H9 (cell line): ENCODE data around the gene ZSWIM4. TPM values are rescaled to one million over a fixed set of nuclear protein-coding genes. Genes with fewer than 3 reads are reported as not detected.

Experiments used
- DNase-seq: peaks from one replicate; pipeline ENCODE4 v3.0.0-alpha.2; 2017
- H2AFZ ChIP-seq: one replicate; pipeline ENCODE4 v1.6.1; 2013; ENCODE audit warnings: mild to moderate bottlenecking, low read length, control low read depth, moderate library complexity
- H2AK5ac ChIP-seq: 2 replicates; pipeline ENCODE4 v1.6.1; 2013; ENCODE audit warnings: low read length, control low read depth, mixed read lengths; ENCODE audit not compliant: insufficient read length
- H2BK120ac ChIP-seq: one replicate; pipeline ENCODE4 v1.6.1; 2013; ENCODE audit warnings: low read depth, mild to moderate bottlenecking, low read length, control low read depth, inconsistent platforms; ENCODE audit not compliant: poor library complexity, severe bottlenecking
- H2BK12ac ChIP-seq: 2 replicates; pipeline ENCODE4 v1.6.1; 2013; ENCODE audit warnings: low read length, control low read depth, mixed read lengths, low read depth; ENCODE audit not compliant: insufficient read length
- H2BK15ac ChIP-seq: 2 replicates; pipeline ENCODE4 v1.6.1; 2013; ENCODE audit warnings: low read depth, low read length, control low read depth
- H2BK20ac ChIP-seq: one replicate; pipeline ENCODE4 v1.6.1; 2013; ENCODE audit warnings: low read depth, mild to moderate bottlenecking, low read length, control low read depth, inconsistent platforms; ENCODE audit not compliant: poor library complexity, severe bottlenecking
- H2BK5ac ChIP-seq: 2 replicates; pipeline ENCODE4 v1.6.1; 2013; ENCODE audit warnings: low read length, control low read depth, mixed read lengths; ENCODE audit not compliant: insufficient read length
- H3K14ac ChIP-seq: 2 replicates; pipeline ENCODE4 v1.6.1; 2013; ENCODE audit warnings: low read length, control low read depth; ENCODE audit not compliant: insufficient read depth
- H3K18ac ChIP-seq: 2 replicates; pipeline ENCODE4 v1.6.1; 2013; ENCODE audit warnings: low read depth, mild to moderate bottlenecking, mixed read lengths, low read length, control low read depth; ENCODE audit not compliant: insufficient read length
- H3K23ac ChIP-seq: 2 replicates; pipeline ENCODE4 v1.6.1; 2013; ENCODE audit warnings: low read length, control low read depth, mixed read lengths, low read depth; ENCODE audit not compliant: insufficient read length
- H3K23me2 ChIP-seq: 2 replicates; pipeline ENCODE4 v1.6.1; 2013; ENCODE audit warnings: low read depth, mild to moderate bottlenecking, mixed read lengths, low read length, control low read depth; ENCODE audit not compliant: insufficient read length, poor library complexity, severe bottlenecking
- H3K27ac ChIP-seq: 2 replicates; pipeline ENCODE4 v1.5.1; 2013; ENCODE audit warnings: low read length, control low read depth, mixed read lengths, low read depth; ENCODE audit not compliant: insufficient read length
- H3K27me3 ChIP-seq: 2 replicates; pipeline ENCODE4 v1.6.1; 2013; ENCODE audit warnings: low read length, control low read depth, inconsistent platforms; ENCODE audit not compliant: insufficient read depth
- H3K4ac ChIP-seq: 2 replicates; pipeline ENCODE4 v1.6.1; 2013; ENCODE audit warnings: low read depth, mild to moderate bottlenecking, control low read depth, inconsistent platforms, low read length, moderate library complexity
- H3K4me1 ChIP-seq: 2 replicates; pipeline ENCODE4 v1.6.1; 2013; ENCODE audit warnings: low read length, control low read depth, inconsistent platforms; ENCODE audit not compliant: insufficient read depth
- H3K4me2 ChIP-seq: 2 replicates; pipeline ENCODE4 v1.6.1; 2013; ENCODE audit warnings: low read length, control low read depth, mixed read lengths; ENCODE audit not compliant: insufficient read length, insufficient read depth
- H3K56ac ChIP-seq: 2 replicates; pipeline ENCODE4 v1.6.1; 2013; ENCODE audit warnings: low read depth, mild to moderate bottlenecking, mixed read lengths, low read length, control low read depth; ENCODE audit not compliant: insufficient read length
- H3K79me1 ChIP-seq: 2 replicates; pipeline ENCODE4 v1.6.1; 2013; ENCODE audit warnings: low read depth, mild to moderate bottlenecking, moderate library complexity, low read length, control low read depth, inconsistent platforms; ENCODE audit not compliant: insufficient read depth, poor library complexity, severe bottlenecking
- H3K79me2 ChIP-seq: 2 replicates; pipeline ENCODE4 v1.6.1; 2013; ENCODE audit warnings: low read length, control low read depth, inconsistent platforms; ENCODE audit not compliant: insufficient read depth
- H3K9ac ChIP-seq: 2 replicates; pipeline ENCODE4 v1.6.1; 2013; ENCODE audit warnings: low read length, control low read depth, mixed read lengths; ENCODE audit not compliant: insufficient read length; ENCODE audit errors: extremely low read depth
- H3K9me3 ChIP-seq: one replicate; pipeline ENCODE4 v1.6.1; 2013; ENCODE audit warnings: low read depth, low read length, inconsistent platforms; ENCODE audit not compliant: control insufficient read depth
- H3T11ph ChIP-seq: one replicate; pipeline ENCODE4 v1.6.1; 2013; ENCODE audit warnings: mild to moderate bottlenecking, low read length, control low read depth, inconsistent platforms
- H4K20me1 ChIP-seq: one replicate; pipeline ENCODE4 v1.6.1; 2013; ENCODE audit not compliant: control insufficient read depth, insufficient read length, insufficient read depth
- H4K5ac ChIP-seq: 2 replicates; pipeline ENCODE4 v1.6.1; 2013; ENCODE audit warnings: low read depth, mild to moderate bottlenecking, mixed read lengths, low read length, control low read depth; ENCODE audit not compliant: insufficient read length
- H4K8ac ChIP-seq: replicated peaks from 2 replicates; pipeline ENCODE4 v1.6.1; 2013; ENCODE audit warnings: low read length, control low read depth, mixed read lengths, low read depth; ENCODE audit not compliant: insufficient read length
- H4K91ac ChIP-seq: 2 replicates; pipeline ENCODE4 v1.6.1; 2013; ENCODE audit warnings: low read depth, mild to moderate bottlenecking, moderate library complexity, mixed read lengths, low read length, control low read depth; ENCODE audit not compliant: insufficient read length
- H3K27ac Mint-ChIP-seq, 3 experiments: 2 replicates in 2 of 3; 3 replicates in 1 of 3; pipeline ENCODE4 v1.8.0; 2020 to 2021; ENCODE audit warnings: mixed read lengths in 3 of 3, mild to moderate bottlenecking in 1 of 3, moderate library complexity in 1 of 3
- H3K27me3 Mint-ChIP-seq: 2 replicates; pipeline ENCODE4 v1.8.0; 2021; ENCODE audit warnings: low read depth, mild to moderate bottlenecking, moderate library complexity, mixed read lengths
- H3K36me3 Mint-ChIP-seq, 3 experiments: 2 replicates in 2 of 3; 3 replicates in 1 of 3; pipeline ENCODE4 v1.8.0; 2020 to 2021; ENCODE audit warnings: low read depth in 3 of 3, mixed read lengths in 3 of 3; ENCODE audit not compliant: insufficient read depth in 1 of 3
- H3K4me1 Mint-ChIP-seq, 2 experiments: 2 replicates each; pipeline ENCODE4 v1.8.0; 2020; ENCODE audit warnings: mixed read lengths in 2 of 2
- H3K4me3 Mint-ChIP-seq, 2 experiments: 2 replicates in 1 of 2; 3 replicates in 1 of 2; pipeline ENCODE4 v1.8.0; 2020 to 2021; ENCODE audit warnings: mild to moderate bottlenecking in 2 of 2, mixed read lengths in 2 of 2, moderate library complexity in 1 of 2
- H3K9me3 Mint-ChIP-seq, 2 experiments: 2 replicates in 1 of 2; 3 replicates in 1 of 2; pipeline ENCODE4 v1.8.0; 2020; ENCODE audit warnings: mild to moderate bottlenecking in 2 of 2, mixed read lengths in 2 of 2, moderate library complexity in 1 of 2
- WGBS: extraction: QIAGEN DNeasy Blood & Tissue Kit; methylation state at CpG from one replicate; pipeline ENCODE4 v1.1.7; 2013; ENCODE audit warnings: missing lambda C conversion rate, low lambda C conversion rate, mixed read lengths; ENCODE audit not compliant: insufficient read length; ENCODE audit errors: extremely low coverage; 5-methylcytosine and 5-hydroxymethylcytosine counted together
- total RNA-seq: library from RNA; stranded (reverse); gene quantifications from 2 replicates; pipeline ENCODE4 v1.2.1, GENCODE V29; 2021
- TF ChIP-seq, protein P1 (sequence below): fragments of 200-600 bp; sonication (generic); conservative IDR thresholded peaks from 3 replicates; pipeline ENCODE4 v1.8.0; 2021; ENCODE audit warnings: antibody characterized with exemption, mild to moderate bottlenecking

ZSWIM4 gene
- total RNA-seq, 1 experiment from 2014 or later: 50.7 TPM

DNA sequence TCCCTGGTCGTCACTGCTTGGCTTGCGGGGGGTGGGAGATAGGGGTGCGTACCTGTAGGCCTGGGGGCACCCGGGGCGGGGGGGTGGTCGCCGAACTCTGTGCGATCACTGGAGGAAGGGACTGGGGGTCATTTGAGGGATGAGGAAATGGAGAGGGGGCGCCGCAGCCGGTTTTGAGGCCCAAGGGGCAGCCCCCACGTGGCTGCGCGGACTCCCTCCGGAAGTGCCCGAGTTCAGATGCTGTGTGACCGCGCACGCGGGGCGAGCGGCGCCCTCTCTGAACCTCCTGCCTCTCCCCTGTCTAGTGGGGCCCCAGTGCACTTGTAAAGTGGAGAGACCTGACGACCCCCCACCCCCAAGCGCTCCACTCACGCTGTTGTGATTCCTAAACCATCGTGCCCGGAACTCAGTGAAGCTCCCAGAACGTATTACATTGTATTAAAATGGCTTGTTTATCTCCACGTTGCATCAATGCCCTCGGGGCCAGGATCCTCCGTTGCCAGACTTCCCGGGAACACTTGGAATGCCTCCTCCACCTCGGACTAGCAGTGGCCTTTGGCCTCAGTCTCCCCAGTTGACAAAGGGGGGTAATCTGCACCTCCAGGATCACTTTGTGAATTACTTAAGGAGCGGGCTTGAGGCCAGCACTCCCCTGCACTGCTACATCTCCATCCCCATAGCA is 78.7 kb downstream of the ZSWIM4 start:
- Histone ChIP-seq H2AFZ (no peak overlapping the region), H2AK5ac (no peak overlapping the region), H2BK15ac (no peak overlapping the region), H3K79me2 (no peaks in the 10 kb centered on the region), H2BK12ac (no peak overlapping the region), H3K18ac (no peak overlapping the region), H3K9me3 (no peaks in the 10 kb centered on the region), H3K23me2 (peaks cover 3% of the 10 kb centered on the region), H3K79me1 (no peaks in the 10 kb centered on the region), H3K56ac (no peak overlapping the region), H3K27ac (no peak overlapping the region), H3K9ac (no peak overlapping the region), H2BK20ac (no peak overlapping the region), H3K23ac (no peak overlapping the region), H2BK120ac (no peak overlapping the region), H4K5ac (no peak overlapping the region), H3K27me3 (peaks cover 36% of the 10 kb centered on the region; the same call in 1 of the 2 replicates), H4K20me1 (no peaks in the 10 kb centered on the region), H3T11ph (no peak overlapping the region), H3K14ac (no peak overlapping the region), H3K4ac (no peak overlapping the region), H3K4me1 (no peaks in the 10 kb centered on the region), H2BK5ac (no peak overlapping the region), H3K4me2 (no peak overlapping the region), H4K91ac (no peak overlapping the region), H4K8ac (no peak overlapping the region)
- Mint-ChIP-seq H3K4me3 (peak overlapping the region in 1 of 2 experiments; percentile 81; a peak in 3 of 5 replicates), H3K27ac (no peak overlapping the region), H3K9me3 (no peaks in the 10 kb centered on the region), H3K27me3 (peaks cover 98% of the 10 kb centered on the region), H3K4me1 (peaks cover 3 to 8% of the 10 kb centered on the region in 2 experiments), H3K36me3 (no peaks in the 10 kb centered on the region)
- DNase-seq: no peak
- no CpG with 5 or more reads among the region's 35 CpGs for WGBS
- TF ChIP-seq, protein P1, sequence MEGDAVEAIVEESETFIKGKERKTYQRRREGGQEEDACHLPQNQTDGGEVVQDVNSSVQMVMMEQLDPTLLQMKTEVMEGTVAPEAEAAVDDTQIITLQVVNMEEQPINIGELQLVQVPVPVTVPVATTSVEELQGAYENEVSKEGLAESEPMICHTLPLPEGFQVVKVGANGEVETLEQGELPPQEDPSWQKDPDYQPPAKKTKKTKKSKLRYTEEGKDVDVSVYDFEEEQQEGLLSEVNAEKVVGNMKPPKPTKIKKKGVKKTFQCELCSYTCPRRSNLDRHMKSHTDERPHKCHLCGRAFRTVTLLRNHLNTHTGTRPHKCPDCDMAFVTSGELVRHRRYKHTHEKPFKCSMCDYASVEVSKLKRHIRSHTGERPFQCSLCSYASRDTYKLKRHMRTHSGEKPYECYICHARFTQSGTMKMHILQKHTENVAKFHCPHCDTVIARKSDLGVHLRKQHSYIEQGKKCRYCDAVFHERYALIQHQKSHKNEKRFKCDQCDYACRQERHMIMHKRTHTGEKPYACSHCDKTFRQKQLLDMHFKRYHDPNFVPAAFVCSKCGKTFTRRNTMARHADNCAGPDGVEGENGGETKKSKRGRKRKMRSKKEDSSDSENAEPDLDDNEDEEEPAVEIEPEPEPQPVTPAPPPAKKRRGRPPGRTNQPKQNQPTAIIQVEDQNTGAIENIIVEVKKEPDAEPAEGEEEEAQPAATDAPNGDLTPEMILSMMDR: no peak
